Gastrocnemius medialis (tissue), 4 donors: Measurements from ENCODE around the gene FLT1.

Experiments
- CTCF ChIP-seq, 5 experiments: fragments of 450-650 bp in 3 of 5; fragments of 200-600 bp in 2 of 5; sonication (generic) in 2 of 5; IDR thresholded peaks in 4 of 5; conservative IDR thresholded peaks in 1 of 5; 1 replicate in 4 of 5; 2 replicates in 1 of 5; pipeline ENCODE4 v1.5.1; 2016 to 2019; ENCODE audit warnings: antibody characterized with exemption in 5 of 5, mild to moderate bottlenecking in 3 of 5, moderate library complexity in 3 of 5
- POLR2A ChIP-seq, 2 donors: fragments of 450-650 bp; IDR thresholded peaks; one replicate each; pipeline ENCODE4 v1.6.1; 2017; ENCODE audit warnings: antibody characterized with exemption in 2 of 2, mild to moderate bottlenecking in 2 of 2, moderate library complexity in 2 of 2

- TF ChIP-seq POLR2A (IDR thresholded peaks at IDR 0.05) (no peak), CTCF (IDR thresholded peaks at IDR 0.05 in 4 of 5, conservative IDR thresholded peaks at IDR 0.05 in 1 of 5) (no peak)
These were observed 144.8 kb downstream of the FLT1 start for GRCh38 chr13:28349907-28350654.
